T-helper 2 cell treated with Interferon-gamma antibody and Interleukin-4, amounts not matched to agents 5 μg/mL and 100 μg/mL, for 36 hours (primary cell): Measurements from ENCODE around the gene CLDN9.

Source experiments
- DNase-seq: peaks from one replicate; pipeline ENCODE4 v3.0.0; 2021; ENCODE audit warnings: low spot score
- H3K27ac Mint-ChIP-seq: one replicate; pipeline ENCODE4 v1.8.0; 2021; ENCODE audit warnings: mild to moderate bottlenecking, mixed read lengths
- H3K27me3 Mint-ChIP-seq: one replicate; pipeline ENCODE4 v1.8.0; 2021; ENCODE audit warnings: low read depth, mixed read lengths
- H3K36me3 Mint-ChIP-seq: one replicate; pipeline ENCODE4 v1.8.0; 2021; ENCODE audit warnings: low read depth, mixed read lengths
- H3K4me1 Mint-ChIP-seq: one replicate; pipeline ENCODE4 v1.8.0; 2021; ENCODE audit warnings: low read depth, mixed read lengths
- H3K4me3 Mint-ChIP-seq: one replicate; pipeline ENCODE4 v1.8.0; 2022; ENCODE audit warnings: mild to moderate bottlenecking, moderate library complexity, mixed read lengths
- H3K9me3 Mint-ChIP-seq: one replicate; pipeline ENCODE4 v1.8.0; 2021; ENCODE audit warnings: mixed read lengths

Gene CLDN9, protein sequence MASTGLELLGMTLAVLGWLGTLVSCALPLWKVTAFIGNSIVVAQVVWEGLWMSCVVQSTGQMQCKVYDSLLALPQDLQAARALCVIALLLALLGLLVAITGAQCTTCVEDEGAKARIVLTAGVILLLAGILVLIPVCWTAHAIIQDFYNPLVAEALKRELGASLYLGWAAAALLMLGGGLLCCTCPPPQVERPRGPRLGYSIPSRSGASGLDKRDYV

DNA sequence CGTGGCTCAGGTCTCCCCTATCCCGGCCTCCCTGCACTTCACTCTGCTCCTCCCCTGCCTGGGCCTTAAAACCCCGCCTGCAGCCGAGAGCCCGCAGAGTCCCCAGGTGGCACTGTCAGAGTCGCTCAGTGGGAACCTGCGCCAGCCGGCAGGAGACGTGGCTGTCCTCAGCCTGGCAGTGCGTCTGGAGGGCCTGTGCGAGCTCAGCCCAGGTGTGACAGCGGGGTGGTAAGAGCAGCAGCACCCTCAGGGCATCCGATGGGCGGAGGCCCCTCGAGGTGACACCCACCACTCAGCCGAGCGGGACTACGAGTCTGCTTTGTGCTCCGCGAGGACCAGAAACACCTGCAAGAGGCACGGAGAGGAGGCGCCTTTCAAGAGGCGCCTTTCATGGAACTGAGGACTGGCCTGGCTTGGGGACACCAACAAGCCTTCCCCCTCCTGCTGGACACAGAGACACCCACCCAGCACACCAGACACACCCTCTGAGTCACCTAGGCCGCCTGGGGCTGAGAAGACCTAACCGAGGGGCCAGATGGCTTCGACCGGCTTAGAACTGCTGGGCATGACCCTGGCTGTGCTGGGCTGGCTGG, at the start of gene CLDN9:
Gene CLDN9, plus strand, starts transcription at position 96 of the 593 bp plus-strand sequence. Its CDS starts 440 bp downstream, at position 536.
- DNase-seq = no peak
- H3K9me3 Mint-ChIP-seq = no peaks in the 10 kb centered on the region
- no peak within 1 kb of the TSS for H3K4me3 Mint-ChIP-seq
- no peak within 1 kb of the TSS for H3K27ac Mint-ChIP-seq
- no peaks in the 10 kb centered on the region for H3K36me3 Mint-ChIP-seq
- H3K27me3 Mint-ChIP-seq = peaks cover 15% of the 10 kb centered on the region
- H3K4me1 Mint-ChIP-seq = peaks cover 10% of the 10 kb centered on the region

DNA sequence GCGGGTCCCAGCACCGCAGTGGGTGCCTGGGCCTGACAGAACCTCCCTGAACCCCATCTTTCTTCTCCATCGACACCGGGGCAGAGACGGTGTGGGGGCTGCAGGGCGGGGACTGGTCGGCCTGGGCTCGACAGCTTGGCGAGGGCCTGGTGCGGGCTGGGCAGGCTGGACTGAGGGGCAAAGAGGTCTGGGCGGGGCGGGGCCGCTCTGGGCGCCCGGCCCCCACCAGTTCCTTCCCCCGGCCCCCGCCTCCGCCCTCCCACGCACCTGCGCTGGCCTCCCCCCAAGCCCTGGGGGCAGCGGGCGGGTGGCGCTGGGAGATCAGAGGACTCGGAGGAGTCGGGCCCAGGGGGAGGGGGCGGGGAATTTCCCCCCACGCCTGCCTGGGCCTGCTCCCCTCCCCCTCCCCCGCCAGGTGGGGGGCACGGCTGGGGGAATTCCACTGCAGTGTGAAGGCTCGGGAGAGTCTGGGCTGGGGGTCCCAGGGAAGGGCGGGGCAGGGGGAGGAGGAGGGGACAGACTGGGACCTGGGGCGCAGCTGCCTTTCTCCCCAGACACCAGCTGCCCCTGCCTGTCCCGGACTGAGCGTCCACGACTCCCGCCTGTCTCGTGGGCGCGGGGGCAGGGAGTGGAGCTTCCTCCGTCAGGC, 49.5 kb upstream of the CLDN9 start:
- Mint-ChIP-seq H3K27ac (no peak overlapping the region), H3K4me1 (peaks cover 3% of the 10 kb centered on the region), H3K36me3 (no peaks in the 10 kb centered on the region), H3K4me3 (peak overlapping the region; percentile 50), H3K27me3 (peaks cover 33% of the 10 kb centered on the region), H3K9me3 (no peaks in the 10 kb centered on the region)
- no peak for DNase-seq

DNA sequence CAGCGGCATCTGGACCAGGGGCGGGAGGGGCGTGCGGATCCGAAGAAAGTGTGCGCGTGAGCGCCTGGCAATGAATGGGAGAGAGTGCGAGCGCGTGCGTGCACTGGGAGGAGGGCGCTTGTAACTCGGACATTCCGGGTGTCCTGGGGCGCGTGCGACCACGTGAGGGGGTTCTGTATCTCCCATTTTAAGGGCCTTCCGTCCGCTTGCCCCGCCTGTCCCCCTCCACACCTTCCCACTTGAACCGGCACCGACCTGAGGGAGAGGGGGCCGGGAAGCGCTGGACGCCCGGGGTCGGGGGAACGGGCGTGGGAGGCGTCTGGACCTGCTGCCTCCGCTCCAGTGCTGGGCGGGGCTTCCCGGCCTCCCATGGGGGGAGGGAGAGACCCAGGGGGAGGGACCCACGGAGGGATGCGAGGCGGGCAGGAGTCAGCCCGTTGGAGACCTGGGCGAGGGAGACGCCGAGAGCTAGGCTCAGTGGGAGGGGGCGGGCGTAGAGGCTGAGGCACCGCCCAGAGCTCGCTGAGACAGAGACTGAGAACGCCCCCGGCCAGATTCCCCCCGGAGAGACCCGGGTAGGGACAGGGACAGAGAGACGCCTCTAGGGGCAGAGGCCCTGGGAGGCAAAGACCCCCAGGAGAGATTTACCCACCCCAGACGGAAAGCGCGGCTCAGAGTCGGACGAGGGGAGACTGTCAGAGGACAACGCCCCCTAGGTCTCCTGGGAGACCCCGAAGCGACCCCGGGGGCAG, 48.8 kb upstream of the CLDN9 start, which contains the start of gene KREMEN2:
Gene KREMEN2, plus strand, starts transcription at position 553 of the 752 bp plus-strand sequence. CDS start 246 bp downstream, outside the sequence.
- no peaks in the 10 kb centered on the region for H3K9me3 Mint-ChIP-seq
- H3K27ac Mint-ChIP-seq = no peak within 1 kb of the TSS
- H3K4me3 Mint-ChIP-seq = peak within 1 kb of the TSS; percentile 79
- no peaks in the 10 kb centered on the region for H3K36me3 Mint-ChIP-seq
- peaks cover 8% of the 10 kb centered on the region for H3K4me1 Mint-ChIP-seq
- peak; percentile 40 for DNase-seq
- H3K27me3 Mint-ChIP-seq = peaks cover 37% of the 10 kb centered on the region

DNA sequence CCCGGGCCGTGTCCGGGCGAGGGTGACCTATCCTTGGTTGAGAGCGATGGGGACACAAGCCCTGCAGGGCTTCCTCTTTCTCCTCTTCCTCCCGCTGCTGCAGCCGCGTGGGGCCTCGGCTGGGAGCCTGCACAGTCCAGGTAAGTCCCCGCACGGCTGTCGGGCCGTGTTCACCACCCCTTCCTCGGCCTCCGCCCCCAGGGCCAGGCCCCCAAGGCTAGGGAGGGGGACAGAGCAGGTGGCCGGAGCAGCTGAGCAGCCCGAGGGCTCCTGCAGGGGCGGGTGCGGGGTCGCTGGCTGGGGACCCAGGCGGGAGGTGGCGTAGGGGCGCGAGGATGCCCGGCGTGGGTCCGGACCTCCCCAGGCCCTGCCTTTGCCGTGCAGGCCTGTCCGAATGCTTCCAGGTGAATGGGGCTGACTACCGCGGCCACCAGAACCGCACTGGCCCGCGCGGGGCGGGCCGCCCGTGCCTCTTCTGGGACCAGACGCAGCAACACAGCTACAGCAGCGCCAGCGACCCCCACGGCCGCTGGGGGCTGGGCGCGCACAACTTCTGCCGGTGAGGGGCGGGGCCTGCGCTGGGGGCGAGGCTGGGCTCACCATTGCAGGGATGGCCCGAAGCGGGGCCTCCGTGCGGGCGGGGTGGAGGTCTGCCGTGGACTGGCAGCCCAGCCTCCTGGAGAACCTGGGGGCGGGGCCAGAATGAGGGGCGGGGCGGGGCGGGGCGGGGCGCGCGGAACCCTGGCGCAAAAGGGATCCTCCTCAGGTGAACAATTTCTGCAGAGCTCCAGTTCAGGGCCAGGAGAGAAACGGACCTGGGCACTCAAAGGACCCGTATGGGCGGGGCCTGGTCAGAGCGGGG, 48.0 kb upstream of the CLDN9 start:
- no peaks in the 10 kb centered on the region for H3K36me3 Mint-ChIP-seq
- H3K4me1 Mint-ChIP-seq = peaks cover 8% of the 10 kb centered on the region
- peaks cover 37% of the 10 kb centered on the region for H3K27me3 Mint-ChIP-seq
- no peak overlapping the region for H3K27ac Mint-ChIP-seq
- H3K9me3 Mint-ChIP-seq = no peaks in the 10 kb centered on the region
- peak; percentile 72 for DNase-seq
- H3K4me3 Mint-ChIP-seq = peak overlapping the region; percentile 67

DNA sequence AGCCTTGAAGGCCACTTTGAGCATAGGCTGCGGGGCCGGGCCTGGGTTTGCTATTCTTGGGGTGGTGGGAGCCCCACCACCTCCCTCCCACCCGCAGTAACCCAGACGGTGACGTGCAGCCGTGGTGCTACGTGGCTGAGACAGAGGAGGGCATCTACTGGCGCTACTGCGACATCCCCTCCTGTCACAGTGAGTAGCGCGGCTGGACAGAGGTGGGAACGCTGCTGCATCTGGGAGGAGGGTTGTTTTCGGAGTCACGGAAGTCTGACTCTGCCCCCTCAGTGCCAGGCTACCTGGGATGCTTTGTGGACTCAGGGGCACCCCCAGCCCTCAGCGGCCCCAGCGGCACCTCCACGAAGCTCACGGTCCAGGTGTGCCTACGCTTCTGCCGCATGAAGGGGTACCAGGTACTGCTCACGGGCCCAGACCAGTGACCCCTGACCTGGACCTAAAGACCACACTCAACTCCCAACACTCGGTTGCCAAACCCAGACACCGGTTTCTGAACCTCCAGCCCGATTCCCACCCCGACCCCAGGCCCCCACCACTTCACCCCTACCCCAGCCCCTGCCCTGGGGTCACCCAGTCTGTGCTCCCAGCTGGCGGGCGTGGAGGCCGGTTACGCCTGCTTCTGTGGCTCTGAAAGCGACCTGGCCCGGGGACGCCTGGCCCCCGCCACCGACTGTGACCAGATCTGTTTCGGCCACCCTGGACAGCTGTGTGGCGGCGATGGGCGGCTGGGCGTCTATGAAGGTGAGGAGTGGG, 46.5 kb upstream of the CLDN9 start:
- no peak overlapping the region for H3K4me3 Mint-ChIP-seq
- H3K27me3 Mint-ChIP-seq = peaks cover 35% of the 10 kb centered on the region
- no peak for DNase-seq
- no peaks in the 10 kb centered on the region for H3K9me3 Mint-ChIP-seq
- H3K36me3 Mint-ChIP-seq = peaks cover 4% of the 10 kb centered on the region
- H3K4me1 Mint-ChIP-seq = peaks cover 17% of the 10 kb centered on the region
- H3K27ac Mint-ChIP-seq = no peak overlapping the region

DNA sequence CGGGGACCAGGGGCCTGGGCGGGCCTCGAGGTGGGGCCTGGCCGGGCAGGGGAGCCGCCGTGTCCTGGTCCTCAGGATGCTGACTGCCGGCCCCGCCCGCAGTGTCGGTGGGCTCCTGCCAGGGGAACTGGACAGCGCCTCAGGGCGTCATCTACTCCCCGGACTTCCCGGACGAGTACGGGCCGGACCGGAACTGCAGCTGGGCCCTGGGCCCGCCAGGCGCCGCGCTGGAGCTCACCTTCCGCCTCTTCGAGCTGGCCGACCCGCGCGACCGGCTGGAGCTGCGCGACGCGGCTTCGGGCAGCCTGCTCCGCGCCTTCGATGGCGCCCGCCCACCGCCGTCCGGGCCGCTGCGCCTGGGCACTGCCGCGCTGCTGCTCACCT, 45.9 kb upstream of the CLDN9 start:
- no peak for DNase-seq
- Mint-ChIP-seq H3K4me3 (no peak overlapping the region), H3K4me1 (peaks cover 17% of the 10 kb centered on the region), H3K36me3 (peaks cover 4% of the 10 kb centered on the region), H3K9me3 (no peaks in the 10 kb centered on the region), H3K27ac (no peak overlapping the region), H3K27me3 (peaks cover 34% of the 10 kb centered on the region)

DNA sequence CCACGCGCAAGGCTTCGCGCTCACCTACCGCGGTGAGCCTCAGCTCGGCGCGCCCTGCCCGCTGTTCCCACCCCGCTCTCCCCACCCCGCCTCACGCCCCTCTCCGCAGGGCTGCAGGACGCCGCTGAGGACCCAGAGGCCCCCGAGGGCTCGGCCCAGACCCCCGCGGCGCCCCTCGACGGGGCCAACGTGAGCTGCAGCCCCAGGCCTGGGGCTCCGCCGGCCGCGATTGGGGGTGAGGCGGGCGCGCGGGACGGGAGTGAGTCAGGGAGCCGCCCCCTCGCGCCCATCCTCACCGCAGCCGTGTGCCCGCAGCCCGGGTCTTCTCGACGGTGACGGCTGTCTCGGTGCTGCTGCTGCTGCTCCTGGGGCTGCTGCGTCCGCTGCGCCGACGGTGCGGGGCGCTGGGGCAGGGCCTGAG, 45.5 kb upstream of the CLDN9 start:
- no peak overlapping the region for H3K4me3 Mint-ChIP-seq
- no peak for DNase-seq

GRCh38 chr16:2967721-2968161, 45.0 kb upstream of the CLDN9 start:
- peaks cover 27% of the 10 kb centered on the region for H3K27me3 Mint-ChIP-seq
- peaks cover 17% of the 10 kb centered on the region for H3K4me1 Mint-ChIP-seq
- DNase-seq = no peak
- peak overlapping the region; percentile 72 for H3K4me3 Mint-ChIP-seq
- H3K27ac Mint-ChIP-seq = no peak overlapping the region
- peaks cover 13% of the 10 kb centered on the region for H3K36me3 Mint-ChIP-seq
- H3K9me3 Mint-ChIP-seq = no peaks in the 10 kb centered on the region

More for the DNA sequence above, 45.5 kb upstream of the CLDN9 start:
- H3K27me3 Mint-ChIP-seq = peaks cover 30% of the 10 kb centered on the region
- H3K9me3 Mint-ChIP-seq = no peaks in the 10 kb centered on the region
- H3K36me3 Mint-ChIP-seq = peaks cover 8% of the 10 kb centered on the region
- H3K27ac Mint-ChIP-seq = no peak overlapping the region
- H3K4me1 Mint-ChIP-seq = peaks cover 17% of the 10 kb centered on the region

- peaks cover 24% of the 10 kb centered on the region for H3K27me3 Mint-ChIP-seq
These were observed 44.4 kb upstream of the CLDN9 start for GRCh38 chr16:2968368-2968737.

DNA sequence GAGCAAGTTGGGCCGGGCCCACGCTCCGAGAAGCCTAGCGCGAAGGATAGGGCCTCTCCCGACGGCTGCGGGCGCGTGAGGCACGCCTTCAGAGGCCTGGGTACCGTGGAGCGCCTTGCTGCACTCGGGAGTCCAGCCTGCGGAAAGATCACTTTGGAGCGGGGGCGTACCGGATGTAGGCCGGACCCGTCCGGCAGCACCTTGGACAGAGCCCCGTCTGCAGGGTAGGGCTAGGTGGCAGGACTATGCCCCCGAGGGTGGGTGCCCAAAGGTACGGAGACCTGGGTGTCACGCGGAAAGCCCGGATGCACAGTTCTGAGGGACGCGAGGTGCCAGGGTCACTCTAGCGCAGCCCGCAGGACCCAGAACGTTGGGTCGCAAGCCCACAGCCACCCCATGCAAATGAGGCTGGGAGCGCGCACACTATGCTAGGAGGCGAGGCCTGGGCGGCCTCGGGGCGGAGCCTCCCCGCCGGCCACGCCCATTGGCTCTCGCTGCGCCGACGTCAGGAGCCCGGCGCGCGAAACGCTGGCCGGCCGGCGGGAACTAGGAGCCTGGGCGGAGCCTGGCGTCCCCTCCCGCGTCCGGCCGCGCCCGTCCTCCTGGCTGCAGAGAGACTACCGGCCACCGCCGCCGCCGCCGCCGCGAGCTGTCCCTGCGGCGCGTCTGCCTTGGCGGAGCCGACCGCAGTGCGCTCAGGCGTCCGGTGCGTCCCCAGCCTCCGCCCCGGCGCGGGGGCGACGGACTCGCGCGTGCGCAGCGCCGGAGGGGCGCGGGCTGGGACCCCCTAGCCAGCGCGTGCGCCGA, 43.8 kb upstream of the CLDN9 start, which contains the start of gene PAQR4:
Gene PAQR4, plus strand, starts transcription at position 611 of the 807 bp plus-strand sequence. CDS start 327 bp downstream, outside the sequence.
- peak within 1 kb of the TSS; percentile 78 for H3K4me3 Mint-ChIP-seq
- DNase-seq = peak; percentile 89
- peaks cover 14% of the 10 kb centered on the region for H3K36me3 Mint-ChIP-seq
- no peaks in the 10 kb centered on the region for H3K9me3 Mint-ChIP-seq
- H3K27ac Mint-ChIP-seq = peak within 1 kb of the TSS; percentile 72
- H3K4me1 Mint-ChIP-seq = peaks cover 17% of the 10 kb centered on the region
- peaks cover 20% of the 10 kb centered on the region for H3K27me3 Mint-ChIP-seq

More at GRCh38 chr16:2968368-2968737, 44.4 kb upstream of the CLDN9 start:
- Mint-ChIP-seq H3K9me3 (no peaks in the 10 kb centered on the region), H3K4me1 (peaks cover 17% of the 10 kb centered on the region), H3K27ac (peak overlapping the region; percentile 47), H3K36me3 (peaks cover 14% of the 10 kb centered on the region), H3K4me3 (peak overlapping the region; percentile 72)
- no peak for DNase-seq

DNA sequence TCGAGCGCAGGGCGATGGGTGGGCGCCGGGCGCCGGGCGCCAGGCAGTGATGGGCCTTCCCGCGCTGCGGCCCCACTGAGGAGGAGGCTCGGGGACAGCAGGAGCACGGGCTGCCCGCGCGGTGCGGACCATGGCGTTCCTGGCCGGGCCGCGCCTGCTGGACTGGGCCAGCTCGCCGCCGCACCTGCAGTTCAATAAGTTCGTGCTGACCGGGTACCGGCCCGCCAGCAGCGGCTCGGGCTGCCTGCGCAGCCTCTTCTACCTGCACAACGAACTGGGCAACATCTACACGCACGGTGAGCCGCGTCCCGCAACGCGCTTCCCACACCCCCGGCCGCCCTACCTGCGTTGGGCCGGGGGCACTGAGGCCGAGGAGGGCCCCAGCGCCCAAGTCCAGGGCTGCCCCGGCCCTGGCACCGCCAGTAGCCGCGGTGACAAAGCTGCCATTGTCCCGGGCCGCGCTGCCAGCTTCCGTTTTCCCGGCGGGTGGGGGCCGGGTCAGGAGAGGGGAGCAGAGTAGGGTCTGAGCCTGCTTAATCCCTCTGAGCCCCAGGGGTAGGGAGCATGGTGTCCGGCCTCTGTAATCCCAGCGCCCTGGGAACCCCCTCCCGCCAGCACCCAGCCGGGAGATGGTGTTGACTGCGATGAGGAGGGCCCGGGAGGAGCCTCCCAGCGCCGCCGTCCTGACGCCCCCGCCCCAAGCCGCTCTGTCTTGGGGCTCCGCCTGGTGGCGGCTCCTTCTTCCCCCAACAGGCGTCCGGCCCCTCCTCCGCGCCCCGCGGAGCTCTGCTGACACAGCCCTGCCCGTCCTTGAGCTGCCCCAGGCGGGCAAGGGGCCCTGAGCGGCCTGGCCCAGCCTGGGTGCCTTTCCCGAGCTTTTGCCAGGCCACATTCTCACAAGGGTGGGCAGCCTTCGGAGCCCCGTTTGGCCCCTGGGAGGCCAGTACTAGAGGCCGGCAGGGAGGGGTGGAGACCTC, 42.9 kb upstream of the CLDN9 start:
- H3K4me1 Mint-ChIP-seq = peaks cover 15% of the 10 kb centered on the region
- DNase-seq = peak; percentile 87
- H3K9me3 Mint-ChIP-seq = no peaks in the 10 kb centered on the region
- H3K36me3 Mint-ChIP-seq = peaks cover 14% of the 10 kb centered on the region
- peak overlapping the region; percentile 72 for H3K27ac Mint-ChIP-seq
- peak overlapping the region; percentile 78 for H3K4me3 Mint-ChIP-seq
- peaks cover 17% of the 10 kb centered on the region for H3K27me3 Mint-ChIP-seq
